Measurements from ENCODE around the gene FBXL13. TPM values are rescaled to one million over a fixed set of nuclear protein-coding genes. Genes with fewer than 3 reads are reported as not detected.
A peak's percentile ranks its signal among the peaks of the same experiment; 100 is the strongest.

FBXL13 gene
- total RNA-seq, 1 experiment from 2014 or later, result 1.3 TPM

DNA sequence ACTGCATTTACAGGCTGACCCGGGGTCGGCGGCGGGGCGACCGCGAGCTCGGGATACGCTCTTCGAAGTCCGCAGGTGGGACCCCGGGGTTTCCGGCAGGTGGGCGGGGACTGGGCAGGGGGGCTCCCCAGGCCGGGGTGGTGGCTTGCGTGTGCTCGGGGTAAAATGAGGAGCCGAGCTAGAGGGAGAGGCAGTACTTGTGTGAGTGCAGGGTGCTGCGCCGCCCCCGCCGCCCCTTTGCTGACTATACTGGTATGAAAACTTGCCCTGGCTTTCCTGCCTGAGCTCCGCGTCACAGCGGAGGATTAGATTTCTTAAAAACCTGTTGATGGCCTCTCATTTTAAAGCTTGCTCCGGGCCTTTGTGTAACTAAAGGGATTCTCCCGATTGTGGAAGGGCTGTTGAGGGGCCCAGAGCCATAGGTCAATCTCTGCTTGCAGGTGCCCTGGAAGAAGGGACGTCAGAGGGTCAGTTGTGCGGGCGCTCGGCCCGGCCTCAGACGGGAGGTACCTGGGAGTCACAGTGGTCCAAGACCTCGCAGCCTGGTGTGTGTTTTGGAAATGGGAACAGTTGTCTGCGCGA is 832 bp upstream of the FBXL13 start:
- Mint-ChIP-seq H3K4me1 (ENCODE audit: low read depth, unreplicated experiment) (peaks cover 33% of the 10 kb centered on the region), H3K27me3 (ENCODE audit: unreplicated experiment) (no peaks in the 10 kb centered on the region)

DNA sequence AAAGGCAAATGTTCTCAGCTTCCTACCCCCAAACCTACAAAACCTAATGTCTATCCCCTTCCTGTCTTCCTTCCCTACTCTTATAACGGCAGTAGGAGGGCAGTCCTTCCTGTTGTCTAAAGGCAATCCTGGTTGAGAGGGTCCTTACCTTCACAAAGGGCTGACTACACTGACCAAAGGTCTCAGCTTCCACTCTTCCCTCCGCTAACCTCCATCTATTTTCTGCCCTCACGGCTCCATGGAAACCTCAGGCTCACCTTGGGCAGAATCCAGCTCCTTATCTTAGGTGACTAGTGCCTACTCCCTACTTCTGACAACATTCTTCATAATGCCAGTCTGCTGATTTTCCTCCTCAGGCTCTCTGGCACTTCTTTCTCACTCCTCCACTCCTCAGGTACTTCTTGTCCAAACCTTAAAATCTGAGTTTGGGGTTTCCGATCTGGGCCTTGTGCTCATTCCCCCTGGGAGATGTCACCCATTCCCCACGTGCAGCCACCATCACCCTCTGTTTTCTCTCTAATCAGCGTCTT is 542 bp downstream of the FBXL13 start:
- peak overlapping the region; percentile 66 for H3K27ac Mint-ChIP-seq (ENCODE audit: unreplicated experiment)
- TF ChIP-seq, protein P1, sequence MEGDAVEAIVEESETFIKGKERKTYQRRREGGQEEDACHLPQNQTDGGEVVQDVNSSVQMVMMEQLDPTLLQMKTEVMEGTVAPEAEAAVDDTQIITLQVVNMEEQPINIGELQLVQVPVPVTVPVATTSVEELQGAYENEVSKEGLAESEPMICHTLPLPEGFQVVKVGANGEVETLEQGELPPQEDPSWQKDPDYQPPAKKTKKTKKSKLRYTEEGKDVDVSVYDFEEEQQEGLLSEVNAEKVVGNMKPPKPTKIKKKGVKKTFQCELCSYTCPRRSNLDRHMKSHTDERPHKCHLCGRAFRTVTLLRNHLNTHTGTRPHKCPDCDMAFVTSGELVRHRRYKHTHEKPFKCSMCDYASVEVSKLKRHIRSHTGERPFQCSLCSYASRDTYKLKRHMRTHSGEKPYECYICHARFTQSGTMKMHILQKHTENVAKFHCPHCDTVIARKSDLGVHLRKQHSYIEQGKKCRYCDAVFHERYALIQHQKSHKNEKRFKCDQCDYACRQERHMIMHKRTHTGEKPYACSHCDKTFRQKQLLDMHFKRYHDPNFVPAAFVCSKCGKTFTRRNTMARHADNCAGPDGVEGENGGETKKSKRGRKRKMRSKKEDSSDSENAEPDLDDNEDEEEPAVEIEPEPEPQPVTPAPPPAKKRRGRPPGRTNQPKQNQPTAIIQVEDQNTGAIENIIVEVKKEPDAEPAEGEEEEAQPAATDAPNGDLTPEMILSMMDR (IDR thresholded peaks at IDR 0.05; ENCODE audit: unreplicated experiment), result no peak
- no peak for DNase-seq
- intact Hi-C loops (cut with micrococcal nuclease; ENCODE audit: unreplicated experiment), result no loop called here
- CTCF ChIA-PET, result interaction anchor here (0.9 to 1.6 kb wide), 3 partner anchors 9 to 200 kb away, joined by 3 to 5 read pairs (median 3); no protein-coding TSS in a partner anchor
- H3K27me3 Mint-ChIP-seq (ENCODE audit: unreplicated experiment), result no peaks in the 10 kb centered on the region
- TSS peak; percentile 46 for BruUV-seq (replicated peaks)
- peaks cover 33% of the 10 kb centered on the region for H3K4me1 Mint-ChIP-seq (ENCODE audit: low read depth, unreplicated experiment)
- H3K36me3 Mint-ChIP-seq (ENCODE audit: insufficient read depth, unreplicated experiment), result peaks cover 34% of the 10 kb centered on the region
- peak overlapping the region; percentile 83 for H3K4me3 Mint-ChIP-seq (ENCODE audit: low read depth, unreplicated experiment)
- no peaks in the 10 kb centered on the region for H3K9me3 Mint-ChIP-seq (ENCODE audit: low read depth, unreplicated experiment)

More for the DNA sequence above, 832 bp upstream of the FBXL13 start:
- Mint-ChIP-seq H3K27ac (ENCODE audit: unreplicated experiment) (peak overlapping the region; percentile 78), H3K36me3 (ENCODE audit: insufficient read depth, unreplicated experiment) (peaks cover 34% of the 10 kb centered on the region), H3K9me3 (ENCODE audit: low read depth, unreplicated experiment) (no peaks in the 10 kb centered on the region), H3K4me3 (ENCODE audit: low read depth, unreplicated experiment) (peak overlapping the region; percentile 83)
- CTCF ChIA-PET, result interaction anchor here (0.8 to 1.6 kb wide), 6 partner anchors 10 to 327 kb away, joined by 3 to 8 read pairs (median 3); partner anchors contain the start of gene FAM185A
- TSS peak; percentile 52 for BruUV-seq (replicated peaks)
- TF ChIP-seq, protein P1 (IDR thresholded peaks at IDR 0.05; ENCODE audit: unreplicated experiment), result no peak
- intact Hi-C loops (cut with micrococcal nuclease; ENCODE audit: unreplicated experiment), result loop anchor here (5.0 kb wide), 1 partner anchor 72 kb away; the partner anchor contains the start of gene NAPEPLD
- peak; percentile 43 for DNase-seq

DNA sequence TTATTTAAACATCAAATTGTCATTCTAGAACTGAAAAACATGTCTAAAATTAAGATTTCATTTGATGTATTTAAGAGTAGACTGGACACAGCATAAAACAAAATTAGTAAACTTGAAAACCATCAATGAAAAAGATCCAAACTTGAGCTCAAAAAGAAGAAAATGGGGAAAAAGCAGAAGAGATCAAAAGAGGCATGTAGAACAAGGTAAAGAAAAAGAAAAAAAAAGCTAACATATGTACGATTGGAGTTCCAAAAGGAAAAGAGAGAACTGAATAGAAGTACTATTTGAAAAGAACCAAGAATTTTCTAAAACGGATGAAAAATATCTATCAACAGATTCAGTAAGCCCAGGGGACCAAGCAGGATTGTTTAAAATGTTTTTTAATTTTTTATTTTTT is 3.6 kb downstream of the FBXL13 start:
- no peaks in the 10 kb centered on the region for H3K27me3 Mint-ChIP-seq (ENCODE audit: unreplicated experiment)
- no TSS peak for BruUV-seq (replicated peaks)
- TF ChIP-seq, protein P1 (IDR thresholded peaks at IDR 0.05; ENCODE audit: unreplicated experiment), result no peak
- CTCF ChIA-PET, result no interaction called here
- peaks cover 20% of the 10 kb centered on the region for H3K36me3 Mint-ChIP-seq (ENCODE audit: insufficient read depth, unreplicated experiment)
- no peak overlapping the region for H3K27ac Mint-ChIP-seq (ENCODE audit: unreplicated experiment)
- peaks cover 4% of the 10 kb centered on the region for H3K9me3 Mint-ChIP-seq (ENCODE audit: low read depth, unreplicated experiment)
- DNase-seq, result no peak
- no peak overlapping the region for H3K4me3 Mint-ChIP-seq (ENCODE audit: low read depth, unreplicated experiment)
- intact Hi-C loops (cut with micrococcal nuclease; ENCODE audit: unreplicated experiment), result no loop called here
- H3K4me1 Mint-ChIP-seq (ENCODE audit: low read depth, unreplicated experiment), result peaks cover 24% of the 10 kb centered on the region

DNA sequence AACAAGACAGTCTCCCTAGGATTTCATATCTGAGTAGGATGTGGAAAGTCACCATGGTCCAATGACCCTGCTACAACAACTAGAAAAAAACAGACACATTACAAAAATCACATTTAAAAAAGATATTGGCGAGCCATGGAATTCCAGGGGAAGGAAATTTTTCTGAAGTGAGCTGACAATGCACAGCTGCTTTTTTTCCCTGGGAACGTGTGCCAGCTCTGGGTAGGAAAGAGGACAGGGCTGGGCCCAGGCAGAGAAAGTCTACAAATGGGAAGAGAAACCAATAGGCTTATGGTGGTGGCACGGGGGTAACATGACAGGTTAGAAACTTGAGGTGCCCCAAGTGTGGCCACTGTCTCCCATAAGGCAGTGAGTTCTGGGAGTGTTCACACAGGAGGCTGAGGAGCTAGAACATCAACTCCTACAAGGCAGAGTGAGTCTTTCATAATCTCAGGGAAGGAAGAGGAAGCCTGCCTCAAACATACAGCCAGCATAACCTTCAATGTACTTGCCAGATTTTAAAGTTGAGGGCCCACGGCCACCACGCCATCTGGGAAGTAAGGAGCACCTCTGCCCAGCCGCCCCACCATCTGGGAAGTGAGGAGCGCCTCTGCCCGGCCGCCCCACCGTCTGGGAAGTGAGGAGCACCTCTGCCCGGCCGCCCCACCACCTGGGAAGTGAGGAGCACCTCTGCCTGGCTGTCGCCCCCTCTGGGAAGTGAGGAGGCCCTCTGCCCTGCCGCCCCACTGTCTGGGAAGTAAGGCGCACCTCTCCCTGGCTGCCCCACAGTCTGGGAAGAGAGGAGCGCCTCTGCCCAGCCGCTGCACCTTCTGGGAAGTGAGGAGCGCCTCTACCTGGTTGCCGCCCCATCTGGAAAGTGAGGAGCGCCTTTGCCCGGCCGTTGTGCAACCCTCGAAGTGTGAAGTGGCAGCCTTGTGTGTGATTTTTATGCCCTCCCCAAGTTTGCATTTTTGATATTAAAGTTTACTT is 5.9 kb downstream of the FBXL13 start:
- H3K36me3 Mint-ChIP-seq (ENCODE audit: insufficient read depth, unreplicated experiment), result no peaks in the 10 kb centered on the region
- H3K27me3 Mint-ChIP-seq (ENCODE audit: unreplicated experiment), result no peaks in the 10 kb centered on the region
- H3K4me1 Mint-ChIP-seq (ENCODE audit: low read depth, unreplicated experiment), result peaks cover 16% of the 10 kb centered on the region
- BruUV-seq (replicated peaks), result no TSS peak
- no peak overlapping the region for H3K4me3 Mint-ChIP-seq (ENCODE audit: low read depth, unreplicated experiment)
- DNase-seq, result no peak
- intact Hi-C loops (cut with micrococcal nuclease; ENCODE audit: unreplicated experiment), result no loop called here
- TF ChIP-seq, protein P1 (IDR thresholded peaks at IDR 0.05; ENCODE audit: unreplicated experiment), result no peak
- H3K27ac Mint-ChIP-seq (ENCODE audit: unreplicated experiment), result no peak overlapping the region
- peaks cover 4% of the 10 kb centered on the region for H3K9me3 Mint-ChIP-seq (ENCODE audit: low read depth, unreplicated experiment)
- CTCF ChIA-PET, result no interaction called here
